ENCODE measurements around the gene FAM136A.
A peak's percentile ranks its signal among the peaks of the same experiment; 100 is the strongest.

The FAM136A gene

GRCh38 chr2:70301344-70302194, at the start of gene FAM136A:
FAM136A (minus strand) TSS chr2:70302067; CDS start chr2:70302011, 56 bp downstream.
- Histone ChIP-seq H4K20me1 (ENCODE audit: insufficient read depth, low read length, poor library complexity, severe bottlenecking) (peaks cover 10% of the 10 kb centered on the region), H3K9me3 (ENCODE audit: insufficient read depth, low read depth, low read length) (peaks cover 2% of the 10 kb centered on the region; the same call in 1 of the 2 replicates), H3F3A (ENCODE audit: low read depth) (no peaks in the 10 kb centered on the region; the same call in 1 of the 2 replicates), H3K9me2 (replicated peaks; ENCODE audit: low read depth, low read length) (no peaks in the 10 kb centered on the region), H3K4me1 (ENCODE audit: insufficient read depth, low read length, poor library complexity, severe bottlenecking) (peaks cover 7% of the 10 kb centered on the region), H2AFZ (ENCODE audit: low read length) (peak within 1 kb of the TSS; percentile 92), H3K27me3 (ENCODE audit: insufficient read depth, low read length, poor library complexity, severe bottlenecking) (no peaks in the 10 kb centered on the region), H3K79me2 (ENCODE audit: insufficient read depth, low read length) (peaks cover 30% of the 10 kb centered on the region), H3K9ac (ENCODE audit: low read depth, low read length, poor library complexity, severe bottlenecking) (peak within 1 kb of the TSS; percentile 86), H3K4me3 (ENCODE audit: low read length, poor library complexity, severe bottlenecking) (peak within 1 kb of the TSS; percentile 81), H3K36me3 (ENCODE audit: insufficient read depth, low read length) (peaks cover 16% of the 10 kb centered on the region; the same call in 1 of the 2 replicates), H3K4me2 (ENCODE audit: low read depth, low read length, poor library complexity, severe bottlenecking) (peak within 1 kb of the TSS; percentile 95)
- peak; percentile 71 for TF ChIP-seq CTCF (conservative IDR thresholded peaks at IDR 0.05; ENCODE audit: low read length)
- no peak for TF ChIP-seq EZH2phosphoT487 (IDR thresholded peaks at IDR 0.05; ENCODE audit: borderline replicate concordance)

GRCh38 chr2:70349921-70350685, 48.2 kb upstream of the FAM136A start:
- Histone ChIP-seq H3K9me2 (replicated peaks; ENCODE audit: low read depth, low read length) (no peaks in the 10 kb centered on the region), H3K79me2 (ENCODE audit: insufficient read depth, low read length) (no peaks in the 10 kb centered on the region), H3F3A (ENCODE audit: low read depth) (no peaks in the 10 kb centered on the region), H4K20me1 (ENCODE audit: insufficient read depth, low read length, poor library complexity, severe bottlenecking) (no peaks in the 10 kb centered on the region), H3K9ac (ENCODE audit: low read depth, low read length, poor library complexity, severe bottlenecking) (no peak overlapping the region), H3K9me3 (ENCODE audit: insufficient read depth, low read depth, low read length) (no peaks in the 10 kb centered on the region), H2AFZ (ENCODE audit: low read length) (no peak overlapping the region), H3K27me3 (ENCODE audit: insufficient read depth, low read length, poor library complexity, severe bottlenecking) (no peaks in the 10 kb centered on the region), H3K4me3 (ENCODE audit: low read length, poor library complexity, severe bottlenecking) (no peak overlapping the region), H3K4me1 (ENCODE audit: insufficient read depth, low read length, poor library complexity, severe bottlenecking) (no peaks in the 10 kb centered on the region), H3K4me2 (ENCODE audit: low read depth, low read length, poor library complexity, severe bottlenecking) (no peak overlapping the region), H3K36me3 (ENCODE audit: insufficient read depth, low read length) (no peaks in the 10 kb centered on the region)
- TF ChIP-seq EZH2phosphoT487 (IDR thresholded peaks at IDR 0.05; ENCODE audit: borderline replicate concordance) (no peak), CTCF (conservative IDR thresholded peaks at IDR 0.05; ENCODE audit: low read length) (no peak)

GRCh38 chr2:70347831-70348230, 46.0 kb upstream of the FAM136A start:
- Histone ChIP-seq H3K79me2 (ENCODE audit: insufficient read depth, low read length) (no peaks in the 10 kb centered on the region), H3K4me1 (ENCODE audit: insufficient read depth, low read length, poor library complexity, severe bottlenecking) (no peaks in the 10 kb centered on the region), H3K9me2 (replicated peaks; ENCODE audit: low read depth, low read length) (no peaks in the 10 kb centered on the region), H3K9ac (ENCODE audit: low read depth, low read length, poor library complexity, severe bottlenecking) (no peak overlapping the region), H3K4me2 (ENCODE audit: low read depth, low read length, poor library complexity, severe bottlenecking) (no peak overlapping the region), H3K36me3 (ENCODE audit: insufficient read depth, low read length) (no peaks in the 10 kb centered on the region), H3K9me3 (ENCODE audit: insufficient read depth, low read depth, low read length) (no peaks in the 10 kb centered on the region), H3F3A (ENCODE audit: low read depth) (no peaks in the 10 kb centered on the region), H4K20me1 (ENCODE audit: insufficient read depth, low read length, poor library complexity, severe bottlenecking) (no peaks in the 10 kb centered on the region), H2AFZ (ENCODE audit: low read length) (no peak overlapping the region), H3K27me3 (ENCODE audit: insufficient read depth, low read length, poor library complexity, severe bottlenecking) (no peaks in the 10 kb centered on the region), H3K4me3 (ENCODE audit: low read length, poor library complexity, severe bottlenecking) (no peak overlapping the region)
- TF ChIP-seq CTCF (conservative IDR thresholded peaks at IDR 0.05; ENCODE audit: low read length) (no peak), EZH2phosphoT487 (IDR thresholded peaks at IDR 0.05; ENCODE audit: borderline replicate concordance) (no peak)
